ENCODE results near the gene WRNIP1. TPM values are rescaled to one million over a fixed set of nuclear protein-coding genes. Genes with fewer than 3 reads are reported as not detected.

The WRNIP1 gene
- total RNA-seq, 1 donor from 2014 or later = 25.3 TPM

- no peak overlapping the region for H2AFZ ChIP-seq (replicated peaks)
- H3K9ac ChIP-seq = no peak overlapping the region
- no peaks in the 10 kb centered on the region for H4K20me1 ChIP-seq (ENCODE audit: low read depth)
- no peaks in the 10 kb centered on the region for H3K36me3 ChIP-seq
- H3K79me2 ChIP-seq (ENCODE audit: low read depth) = no peaks in the 10 kb centered on the region
- Mint-ChIP-seq H3K4me3 (no peak overlapping the region), H3K27ac (no peak overlapping the region), H3K4me1 (peaks cover 3% of the 10 kb centered on the region), H3K27me3 (ENCODE audit: insufficient read depth, low read depth) (no peaks in the 10 kb centered on the region), H3K36me3 (no peaks in the 10 kb centered on the region), H3K9me3 (peaks cover 4% of the 10 kb centered on the region)
- no peak overlapping the region for H3K4me3 ChIP-seq
- no peaks in the 10 kb centered on the region for H3F3A ChIP-seq (ENCODE audit: low read depth)
- no peaks in the 10 kb centered on the region for H3K9me3 ChIP-seq (ENCODE audit: low read depth)
- H3K27ac ChIP-seq = no peak overlapping the region
- TF ChIP-seq EZH2phosphoT487 (IDR thresholded peaks at IDR 0.05) = no peak
- TF ChIP-seq CTCF (IDR thresholded peaks at IDR 0.05) = no peak
- TF ChIP-seq EZH2 (IDR thresholded peaks at IDR 0.05) = no peak
- no peak for DNase-seq (ENCODE audit: low spot score)
- H3K4me1 ChIP-seq = no peaks in the 10 kb centered on the region
- no peak overlapping the region for H3K4me2 ChIP-seq
- H3K27me3 ChIP-seq = no peaks in the 10 kb centered on the region
Observed at GRCh38 chr6:2823104-2823850, 58.1 kb downstream of the WRNIP1 start.

- H3K27me3 Mint-ChIP-seq (ENCODE audit: insufficient read depth, low read depth) = no peaks in the 10 kb centered on the region
- no peaks in the 10 kb centered on the region for H3K4me1 ChIP-seq
Observed at GRCh38 chr6:2826131-2826530, 60.9 kb downstream of the WRNIP1 start.

GRCh38 chr6:2827142-2827541 lies 61.9 kb downstream of the WRNIP1 start:
- H3F3A ChIP-seq (ENCODE audit: low read depth) = no peaks in the 10 kb centered on the region
- H3K4me1 ChIP-seq = no peaks in the 10 kb centered on the region
- H3K9me3 ChIP-seq (ENCODE audit: low read depth) = no peaks in the 10 kb centered on the region
- no peaks in the 10 kb centered on the region for H3K27me3 ChIP-seq
- H3K4me3 ChIP-seq = no peak overlapping the region
- H3K4me2 ChIP-seq = no peak overlapping the region
- Mint-ChIP-seq H3K27ac (no peak overlapping the region), H3K4me1 (no peaks in the 10 kb centered on the region), H3K4me3 (no peak overlapping the region), H3K36me3 (no peaks in the 10 kb centered on the region), H3K9me3 (peaks cover 4% of the 10 kb centered on the region), H3K27me3 (ENCODE audit: insufficient read depth, low read depth) (peaks cover 3% of the 10 kb centered on the region)
- no peak overlapping the region for H3K9ac ChIP-seq
- TF ChIP-seq CTCF (IDR thresholded peaks at IDR 0.05) (no peak), EZH2phosphoT487 (IDR thresholded peaks at IDR 0.05) (no peak), EZH2 (IDR thresholded peaks at IDR 0.05) (no peak)
- no peak overlapping the region for H2AFZ ChIP-seq (replicated peaks)
- no peaks in the 10 kb centered on the region for H3K79me2 ChIP-seq (ENCODE audit: low read depth)
- DNase-seq (ENCODE audit: low spot score) = no peak
- H4K20me1 ChIP-seq (ENCODE audit: low read depth) = no peaks in the 10 kb centered on the region
- no peak overlapping the region for H3K27ac ChIP-seq
- H3K36me3 ChIP-seq = no peaks in the 10 kb centered on the region

More at GRCh38 chr6:2826131-2826530, 60.9 kb downstream of the WRNIP1 start:
- no peak overlapping the region for H3K4me3 Mint-ChIP-seq
- Histone ChIP-seq H3K9ac (no peak overlapping the region), H3K27me3 (no peaks in the 10 kb centered on the region), H3K4me2 (no peak overlapping the region), H3F3A (ENCODE audit: low read depth) (no peaks in the 10 kb centered on the region), H2AFZ (replicated peaks) (no peak overlapping the region), H3K27ac (no peak overlapping the region), H3K79me2 (ENCODE audit: low read depth) (no peaks in the 10 kb centered on the region), H3K9me3 (ENCODE audit: low read depth) (no peaks in the 10 kb centered on the region), H4K20me1 (ENCODE audit: low read depth) (no peaks in the 10 kb centered on the region), H3K36me3 (no peaks in the 10 kb centered on the region), H3K4me3 (no peak overlapping the region)
- no peak for TF ChIP-seq EZH2phosphoT487 (IDR thresholded peaks at IDR 0.05)
- TF ChIP-seq EZH2 (IDR thresholded peaks at IDR 0.05) = no peak
- no peak for TF ChIP-seq CTCF (IDR thresholded peaks at IDR 0.05)
- H3K4me1 Mint-ChIP-seq = no peaks in the 10 kb centered on the region
- no peak for DNase-seq (ENCODE audit: low spot score)
- peaks cover 4% of the 10 kb centered on the region for H3K9me3 Mint-ChIP-seq
- H3K36me3 Mint-ChIP-seq = no peaks in the 10 kb centered on the region
- H3K27ac Mint-ChIP-seq = no peak overlapping the region

Measured in neural progenitor cell (in vitro differentiated cells).